HepG2 (cell line): ENCODE measurements around the gene SDR42E2. TPM values are rescaled to one million over a fixed set of nuclear protein-coding genes. Genes with fewer than 3 reads are reported as not detected.
A peak's percentile ranks its signal among the peaks of the same experiment; 100 is the strongest.

Experiments used
- BCL6 ChIP-seq: IDR thresholded peaks from 2 replicates; pipeline ENCODE4 v1.6.1; 2016; ENCODE audit warnings: missing genetic modification reagents, missing compliant biosample characterization
- CC2D1A ChIP-seq: sonication (generic); formaldehyde crosslinking; IDR thresholded peaks from 2 replicates; pipeline ENCODE4 v1.8.1; 2023; ENCODE audit warnings: mild to moderate bottlenecking, missing genetic modification reagents
- DNMT3B ChIP-seq: conservative IDR thresholded peaks from 2 replicates; pipeline ENCODE4 v1.6.1; 2016; ENCODE audit warnings: missing biosample characterization, control low read depth
- FOXC1 ChIP-seq: sonication (generic); formaldehyde crosslinking; IDR thresholded peaks from 2 replicates; pipeline ENCODE4 v1.8.0; 2022; ENCODE audit warnings: mild to moderate bottlenecking, missing genetic modification reagents, borderline replicate concordance
- GABPA ChIP-seq, 2 experiments: IDR thresholded peaks; 2 replicates each; pipeline ENCODE4 v1.6.1; 2011 to 2016; ENCODE audit warnings: low read depth in 2 of 2, low read length in 1 of 2, missing biosample characterization in 1 of 2, missing genetic modification characterization in 1 of 2
- GABPB1 ChIP-seq: IDR thresholded peaks from 2 replicates; pipeline ENCODE4 v1.6.1; 2016; ENCODE audit warnings: mild to moderate bottlenecking, missing genetic modification reagents, moderate library complexity, missing compliant biosample characterization
- HOXA5 ChIP-seq: sonication (generic); formaldehyde crosslinking; IDR thresholded peaks from 2 replicates; pipeline ENCODE4 v1.4.0; 2020; ENCODE audit warnings: missing genetic modification reagents
- KLF15 ChIP-seq: sonication (generic); formaldehyde crosslinking; IDR thresholded peaks from 2 replicates; pipeline ENCODE4 v1.8.1; 2023; ENCODE audit warnings: borderline replicate concordance, mild to moderate bottlenecking, inconsistent platforms, missing genetic modification reagents, mixed read lengths
- RNF219 ChIP-seq: sonication (generic); formaldehyde crosslinking; IDR thresholded peaks from 2 replicates; pipeline ENCODE4 v1.5.0; 2020; ENCODE audit warnings: mild to moderate bottlenecking, missing genetic modification reagents
- RORA ChIP-seq: sonication (generic); formaldehyde crosslinking; IDR thresholded peaks from 2 replicates; pipeline ENCODE4 v1.5.0; 2020; ENCODE audit warnings: mild to moderate bottlenecking, missing genetic modification reagents, moderate library complexity
- SCMH1 ChIP-seq: sonication (generic); formaldehyde crosslinking; IDR thresholded peaks from 2 replicates; pipeline ENCODE4 v1.9.0; 2021; ENCODE audit warnings: missing genetic modification reagents, mild to moderate bottlenecking, borderline replicate concordance
- SP2 ChIP-seq: sonication (generic); formaldehyde crosslinking; IDR thresholded peaks from 2 replicates; pipeline ENCODE4 v1.5.1; 2020; ENCODE audit warnings: mild to moderate bottlenecking, missing genetic modification reagents
- SRF ChIP-seq: IDR thresholded peaks from 2 replicates; pipeline ENCODE4 v1.6.1; 2011; ENCODE audit warnings: mild to moderate bottlenecking, low read depth, low read length, moderate library complexity
- SUZ12 ChIP-seq: fragments of 150-350 bp; IDR thresholded peaks from 2 replicates; pipeline ENCODE4 v1.6.1; 2014; ENCODE audit warnings: low read depth, low read length
- TAF15 ChIP-seq: fragments of 200-400 bp; formaldehyde crosslinking; IDR thresholded peaks from one replicate; pipeline ENCODE4 v1.6.1; 2018; ENCODE audit warnings: mild to moderate bottlenecking, low read depth, low read length; ENCODE audit not compliant: poor library complexity, severe bottlenecking
- TBL1XR1 ChIP-seq: fragments of 150-350 bp; IDR thresholded peaks from 2 replicates; pipeline ENCODE4 v1.6.1; 2014; ENCODE audit warnings: borderline replicate concordance, low read length; ENCODE audit not compliant: partially characterized antibody
- TBP ChIP-seq: sonication (generic); formaldehyde crosslinking; IDR thresholded peaks from 2 replicates; pipeline ENCODE4 v1.5.0; 2020; ENCODE audit warnings: missing genetic modification reagents
- ZFP1 ChIP-seq: IDR thresholded peaks from 2 replicates; pipeline ENCODE4 v1.6.1; 2016
- ZFP36 ChIP-seq: fragments of 150-350 bp; IDR thresholded peaks from 2 replicates; pipeline ENCODE4 v1.6.1; 2018; ENCODE audit warnings: borderline replicate concordance, low read length, low read depth; ENCODE audit not compliant: partially characterized antibody
- ZFP82 ChIP-seq: sonication (generic); formaldehyde crosslinking; IDR thresholded peaks from 2 replicates; pipeline ENCODE4 v1.5.1; 2020; ENCODE audit warnings: mild to moderate bottlenecking, missing genetic modification reagents, borderline replicate concordance
- ZFX ChIP-seq: sonication (generic); formaldehyde crosslinking; IDR thresholded peaks from 2 replicates; pipeline ENCODE4 v1.4.0; 2020; ENCODE audit warnings: mild to moderate bottlenecking, low read depth, missing genetic modification reagents, moderate library complexity
- ZNF138 ChIP-seq: sonication (generic); formaldehyde crosslinking; IDR thresholded peaks from 2 replicates; pipeline ENCODE4 v1.5.0; 2020; ENCODE audit warnings: mild to moderate bottlenecking, low read depth, missing genetic modification reagents
- ZNF510 ChIP-seq: sonication (generic); formaldehyde crosslinking; IDR thresholded peaks from 2 replicates; pipeline ENCODE4 v1.4.0; 2020; ENCODE audit warnings: low read depth, mild to moderate bottlenecking, missing genetic modification reagents
- ZNF563 ChIP-seq: sonication (generic); formaldehyde crosslinking; IDR thresholded peaks from 2 replicates; pipeline ENCODE4 v1.8.0; 2022; ENCODE audit warnings: mild to moderate bottlenecking, moderate library complexity, missing genetic modification reagents
- ZNF567 ChIP-seq: sonication (generic); formaldehyde crosslinking; IDR thresholded peaks from 2 replicates; pipeline ENCODE4 v1.8.1; 2023; ENCODE audit warnings: mild to moderate bottlenecking, missing genetic modification reagents, borderline replicate concordance
- ZNF576 ChIP-seq: sonication (generic); formaldehyde crosslinking; IDR thresholded peaks from 2 replicates; pipeline ENCODE4 v1.4.0; 2020; ENCODE audit warnings: mild to moderate bottlenecking, missing genetic modification reagents
- ZNF75D ChIP-seq: sonication (generic); formaldehyde crosslinking; IDR thresholded peaks from 2 replicates; pipeline ENCODE4 v1.8.1; 2023; ENCODE audit warnings: missing genetic modification reagents, mild to moderate bottlenecking, borderline replicate concordance
- ZNF790 ChIP-seq: sonication (generic); formaldehyde crosslinking; IDR thresholded peaks from 2 replicates; pipeline ENCODE4 v1.8.0; 2022; ENCODE audit warnings: missing genetic modification reagents, mild to moderate bottlenecking, borderline replicate concordance
- ZNF83 ChIP-seq: sonication (generic); formaldehyde crosslinking; IDR thresholded peaks from 2 replicates; pipeline ENCODE4 v1.4.0; 2020; ENCODE audit warnings: missing genetic modification reagents, mild to moderate bottlenecking, borderline replicate concordance
- polyA plus RNA-seq, 8 experiments: library from polyadenylated mRNA; depleted of rRNA in 3 of 8; stranded (reverse) in 7 of 8; unstranded in 1 of 8; fragments of >200 nt; fragmentation: Illumina TruSeq in 4 of 8; extraction: Trizol in 4 of 8; gene quantifications; 2 replicates each; pipeline versions ENCODE4 v1.2.1 to v1.2.3, GENCODE V29; 2011 to 2016; ENCODE audit warnings: low read depth in 4 of 8, missing spikeins in 1 of 8, mixed read lengths in 1 of 8; ENCODE audit not compliant: insufficient read depth in 1 of 8
- total RNA-seq, 5 experiments: library from RNA; depleted of rRNA; stranded (reverse); fragments of >200 nt; fragmentation: Illumina TruSeq; extraction: Trizol; gene quantifications; 2 replicates each; pipeline ENCODE4 v1.2.3, GENCODE V29; 2016; ENCODE audit warnings: low read depth in 1 of 5

SDR42E2 gene
- total and polyA plus RNA-seq, 2 of the 13 experiments (the other 11 are each of a cell fraction or from before 2014, with no cell fraction given): 0.05 to 0.11 TPM

GRCh38 chr16:22195695-22196558 lies 33.6 kb downstream of the SDR42E2 start (continued):
- no peak for TF ChIP-seq RORA (CRISPR knock-in tag)
- TF ChIP-seq ZNF563 (CRISPR knock-in tag): no peak
- TF ChIP-seq RNF219: no peak
- TF ChIP-seq TBL1XR1: peak; percentile 86
- peak; percentile 70 for TF ChIP-seq GABPB1 (CRISPR knock-in tag)
- TF ChIP-seq KLF15: no peak; the same call in 1 of the 2 replicates
- TF ChIP-seq SP2 (CRISPR knock-in tag): no peak
- no peak for TF ChIP-seq CC2D1A (CRISPR knock-in tag)
- TF ChIP-seq SCMH1 (CRISPR knock-in tag): no peak
- no peak for TF ChIP-seq ZNF75D (CRISPR knock-in tag)
- peak; percentile 65 for TF ChIP-seq ZFP36
- no peak; the same call in 1 of the 2 replicates for TF ChIP-seq HOXA5 (CRISPR knock-in tag)
- TF ChIP-seq BCL6: no peak
- peak; percentile 54; the same call in 1 of the 2 replicates for TF ChIP-seq ZNF567 (CRISPR knock-in tag)
- no peak for TF ChIP-seq GABPA (IDR thresholded peaks at IDR 0.05; ENCODE audit: low read depth, low read length)
- no peak for TF ChIP-seq GABPA (CRISPR knock-in tag; IDR thresholded peaks at IDR 0.05; ENCODE audit: low read depth)
- peak; percentile 63 for TF ChIP-seq FOXC1 (CRISPR knock-in tag)
- TF ChIP-seq ZNF576 (CRISPR knock-in tag): no peak
- no peak for TF ChIP-seq TAF15
- 0 out of 2 replicates have a peak, but pooled peaks have one; percentile 9 for TF ChIP-seq ZNF83 (CRISPR knock-in tag)
- peak; percentile 95 for TF ChIP-seq ZFP1 (CRISPR knock-in tag)
- TF ChIP-seq ZFP82: 0 out of 2 replicates have a peak, but pooled peaks have one; percentile 20
- peak; percentile 90; the same call in 1 of the 2 replicates for TF ChIP-seq DNMT3B (CRISPR knock-in tag)
- peak; percentile 95; the same call in 1 of the 2 replicates for TF ChIP-seq ZNF138 (CRISPR knock-in tag)
- no peak for TF ChIP-seq ZNF510 (CRISPR knock-in tag)
- TF ChIP-seq SUZ12: no peak; the same call in 1 of the 2 replicates
- TF ChIP-seq SRF: peak; percentile 51; the same call in 1 of the 2 replicates
- TF ChIP-seq ZNF790 (CRISPR knock-in tag): no peak
- no peak; the same call in 1 of the 2 replicates for TF ChIP-seq TBP (CRISPR knock-in tag)
- peak; percentile 78 for TF ChIP-seq ZFX (CRISPR knock-in tag)
